HepG2 (cell line): ENCODE data around the gene TMEM253. TPM values are rescaled to one million over a fixed set of nuclear protein-coding genes. Genes with fewer than 3 reads are reported as not detected.

Experiments
- CHD4 ChIP-seq: fragments of 200-600 bp; sonication (generic); IDR thresholded peaks from 2 replicates; pipeline ENCODE4 v1.7.0; 2017; ENCODE audit warnings: mild to moderate bottlenecking, low read length, borderline replicate concordance
- DNMT3B ChIP-seq: conservative IDR thresholded peaks from 2 replicates; pipeline ENCODE4 v1.6.1; 2016; ENCODE audit warnings: missing biosample characterization, control low read depth
- GPN1 ChIP-seq: sonication (generic); formaldehyde crosslinking; IDR thresholded peaks from 2 replicates; pipeline ENCODE4 v1.5.1; 2020; ENCODE audit warnings: missing genetic modification reagents, borderline replicate concordance
- HMG20A ChIP-seq: IDR thresholded peaks from 2 replicates; pipeline ENCODE4 v1.6.1; 2016; ENCODE audit warnings: borderline replicate concordance
- HNRNPL ChIP-seq: fragments of 200-400 bp; formaldehyde crosslinking; IDR thresholded peaks from 2 replicates; pipeline ENCODE4 v1.6.1; 2017; ENCODE audit warnings: mild to moderate bottlenecking, low read depth, low read length
- IRX3 ChIP-seq: sonication (generic); formaldehyde crosslinking; IDR thresholded peaks from 2 replicates; pipeline ENCODE4 v1.8.1; 2023; ENCODE audit warnings: mild to moderate bottlenecking, low read depth, missing genetic modification reagents, borderline replicate concordance
- KAT8 ChIP-seq: IDR thresholded peaks from 2 replicates; pipeline ENCODE4 v1.6.1; 2016; ENCODE audit warnings: missing genetic modification reagents, missing compliant biosample characterization
- MAF1 ChIP-seq: sonication (generic); formaldehyde crosslinking; IDR thresholded peaks from 2 replicates; pipeline ENCODE4 v1.5.0; 2020; ENCODE audit warnings: missing genetic modification reagents, borderline replicate concordance
- NR2F6 ChIP-seq, 2 experiments: IDR thresholded peaks; 2 replicates each; pipeline ENCODE4 v1.6.1; 2016; ENCODE audit warnings: antibody characterized with exemption in 1 of 2, mild to moderate bottlenecking in 1 of 2
- NR3C1 ChIP-seq: sonication (generic); formaldehyde crosslinking; IDR thresholded peaks from 2 replicates; pipeline ENCODE4 v1.4.0; 2020; ENCODE audit warnings: missing genetic modification reagents
- PLRG1 ChIP-seq: fragments of 450-650 bp; conservative IDR thresholded peaks from 2 replicates; pipeline ENCODE4 v1.6.1; 2016
- SMC3 ChIP-seq: IDR thresholded peaks from 2 replicates; pipeline ENCODE4 v1.6.1; 2011; ENCODE audit warnings: low read length, improper control_type of control experiment
- THAP11 ChIP-seq: IDR thresholded peaks from 2 replicates; pipeline ENCODE4 v1.6.1; 2016; ENCODE audit warnings: missing biosample characterization, missing genetic modification reagents
- U2AF1 ChIP-seq: fragments of 200-400 bp; formaldehyde crosslinking; optimal IDR thresholded peaks from 2 replicates; pipeline ENCODE3; 2017; ENCODE audit warnings: mild to moderate bottlenecking, low read depth, low read length
- ZNF124 ChIP-seq: sonication (generic); formaldehyde crosslinking; IDR thresholded peaks from 2 replicates; pipeline ENCODE4 v1.4.0; 2020; ENCODE audit warnings: missing genetic modification reagents
- ZNF160 ChIP-seq: sonication (generic); formaldehyde crosslinking; IDR thresholded peaks from 2 replicates; pipeline ENCODE4 v1.8.0; 2022; ENCODE audit warnings: mild to moderate bottlenecking, inconsistent platforms, missing genetic modification reagents
- ZNF230 ChIP-seq: sonication (generic); formaldehyde crosslinking; IDR thresholded peaks from 2 replicates; pipeline ENCODE4 v1.4.0; 2020; ENCODE audit warnings: mild to moderate bottlenecking, missing genetic modification reagents
- ZNF235 ChIP-seq: sonication (generic); formaldehyde crosslinking; IDR thresholded peaks from 2 replicates; pipeline ENCODE4 v1.8.1; 2023; ENCODE audit warnings: mild to moderate bottlenecking, missing genetic modification reagents, borderline replicate concordance
- ZNF333 ChIP-seq: sonication (generic); formaldehyde crosslinking; IDR thresholded peaks from 2 replicates; pipeline ENCODE4 v1.4.0; 2020; ENCODE audit warnings: mild to moderate bottlenecking, missing genetic modification reagents, borderline replicate concordance
- ZNF557 ChIP-seq: sonication (generic); formaldehyde crosslinking; IDR thresholded peaks from 2 replicates; pipeline ENCODE4 v1.4.0; 2020; ENCODE audit warnings: missing genetic modification reagents
- polyA plus RNA-seq, 8 experiments: library from polyadenylated mRNA; depleted of rRNA in 3 of 8; stranded (reverse) in 7 of 8; unstranded in 1 of 8; fragments of >200 nt; fragmentation: Illumina TruSeq in 4 of 8; extraction: Trizol in 4 of 8; gene quantifications; 2 replicates each; pipeline versions ENCODE4 v1.2.1 to v1.2.3, GENCODE V29; 2011 to 2016; ENCODE audit warnings: low read depth in 4 of 8, missing spikeins in 1 of 8, mixed read lengths in 1 of 8; ENCODE audit not compliant: insufficient read depth in 1 of 8
- total RNA-seq, 5 experiments: library from RNA; depleted of rRNA; stranded (reverse); fragments of >200 nt; fragmentation: Illumina TruSeq; extraction: Trizol; gene quantifications; 2 replicates each; pipeline ENCODE4 v1.2.3, GENCODE V29; 2016; ENCODE audit warnings: low read depth in 1 of 5
- TF ChIP-seq, protein P1 (sequence below): sonication (generic); formaldehyde crosslinking; IDR thresholded peaks from 2 replicates; pipeline ENCODE4 v1.9.0; 2021; ENCODE audit warnings: missing genetic modification reagents, borderline replicate concordance
- TF ChIP-seq, protein P2 (sequence below): sonication (generic); formaldehyde crosslinking; IDR thresholded peaks from 2 replicates; pipeline ENCODE4 v1.4.0; 2020; ENCODE audit warnings: mild to moderate bottlenecking, missing genetic modification reagents
- TF ChIP-seq, protein P3 (sequence below): sonication (generic); formaldehyde crosslinking; IDR thresholded peaks from 2 replicates; pipeline ENCODE4 v1.4.0; 2020; ENCODE audit warnings: missing genetic modification reagents

The TMEM253 gene
- total and polyA plus RNA-seq, 2 of the 13 experiments (the other 11 are each of a cell fraction or from before 2014, with no cell fraction given) = 0.29 to 0.45 TPM

DNA sequence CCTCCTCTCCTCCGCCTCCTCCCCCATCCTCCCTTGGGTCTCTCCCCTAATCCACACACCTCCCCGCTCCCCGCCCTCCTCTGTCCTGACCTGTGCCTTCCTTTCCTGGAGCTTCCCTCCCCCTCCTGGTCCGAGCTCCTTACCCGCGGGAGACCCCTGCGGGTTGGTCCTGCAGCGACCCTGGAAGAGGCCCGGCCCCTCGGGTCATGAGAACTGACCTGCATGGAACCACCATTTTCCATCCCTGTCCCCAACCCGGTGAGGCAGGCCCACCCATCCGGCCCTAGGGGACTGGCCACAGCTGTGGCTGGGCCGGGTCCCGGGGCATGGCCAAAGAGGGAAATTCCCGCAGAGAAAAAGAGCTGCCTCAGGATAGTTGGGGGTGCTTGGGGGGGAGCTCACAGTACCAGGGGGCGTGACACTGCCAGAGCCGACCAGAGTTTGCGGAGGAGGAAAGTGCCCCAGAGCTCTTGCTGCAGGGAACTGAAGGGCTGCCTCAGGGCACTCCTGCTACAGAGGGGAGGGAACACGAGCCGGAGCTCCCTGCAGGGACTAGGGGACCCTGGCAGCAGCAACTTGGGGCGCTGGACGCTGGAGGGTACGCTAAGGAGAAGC lies 30.1 kb upstream of the TMEM253 start (continued):
- no peak for TF ChIP-seq NR3C1 (CRISPR knock-in tag)
- no peak for TF ChIP-seq HNRNPL
- TF ChIP-seq HMG20A (CRISPR knock-in tag) = no peak
- TF ChIP-seq, protein P1, sequence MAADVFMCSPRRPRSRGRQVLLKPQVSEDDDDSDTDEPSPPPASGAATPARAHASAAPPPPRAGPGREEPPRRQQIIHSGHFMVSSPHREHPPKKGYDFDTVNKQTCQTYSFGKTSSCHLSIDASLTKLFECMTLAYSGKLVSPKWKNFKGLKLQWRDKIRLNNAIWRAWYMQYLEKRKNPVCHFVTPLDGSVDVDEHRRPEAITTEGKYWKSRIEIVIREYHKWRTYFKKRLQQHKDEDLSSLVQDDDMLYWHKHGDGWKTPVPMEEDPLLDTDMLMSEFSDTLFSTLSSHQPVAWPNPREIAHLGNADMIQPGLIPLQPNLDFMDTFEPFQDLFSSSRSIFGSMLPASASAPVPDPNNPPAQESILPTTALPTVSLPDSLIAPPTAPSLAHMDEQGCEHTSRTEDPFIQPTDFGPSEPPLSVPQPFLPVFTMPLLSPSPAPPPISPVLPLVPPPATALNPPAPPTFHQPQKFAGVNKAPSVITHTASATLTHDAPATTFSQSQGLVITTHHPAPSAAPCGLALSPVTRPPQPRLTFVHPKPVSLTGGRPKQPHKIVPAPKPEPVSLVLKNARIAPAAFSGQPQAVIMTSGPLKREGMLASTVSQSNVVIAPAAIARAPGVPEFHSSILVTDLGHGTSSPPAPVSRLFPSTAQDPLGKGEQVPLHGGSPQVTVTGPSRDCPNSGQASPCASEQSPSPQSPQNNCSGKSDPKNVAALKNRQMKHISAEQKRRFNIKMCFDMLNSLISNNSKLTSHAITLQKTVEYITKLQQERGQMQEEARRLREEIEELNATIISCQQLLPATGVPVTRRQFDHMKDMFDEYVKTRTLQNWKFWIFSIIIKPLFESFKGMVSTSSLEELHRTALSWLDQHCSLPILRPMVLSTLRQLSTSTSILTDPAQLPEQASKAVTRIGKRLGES (CRISPR knock-in tag) = no peak
- TF ChIP-seq ZNF124 (CRISPR knock-in tag) = no peak
- TF ChIP-seq U2AF1 = peak; percentile 23
- TF ChIP-seq CHD4 = no peak
- no peak for TF ChIP-seq PLRG1
- TF ChIP-seq, protein P2, sequence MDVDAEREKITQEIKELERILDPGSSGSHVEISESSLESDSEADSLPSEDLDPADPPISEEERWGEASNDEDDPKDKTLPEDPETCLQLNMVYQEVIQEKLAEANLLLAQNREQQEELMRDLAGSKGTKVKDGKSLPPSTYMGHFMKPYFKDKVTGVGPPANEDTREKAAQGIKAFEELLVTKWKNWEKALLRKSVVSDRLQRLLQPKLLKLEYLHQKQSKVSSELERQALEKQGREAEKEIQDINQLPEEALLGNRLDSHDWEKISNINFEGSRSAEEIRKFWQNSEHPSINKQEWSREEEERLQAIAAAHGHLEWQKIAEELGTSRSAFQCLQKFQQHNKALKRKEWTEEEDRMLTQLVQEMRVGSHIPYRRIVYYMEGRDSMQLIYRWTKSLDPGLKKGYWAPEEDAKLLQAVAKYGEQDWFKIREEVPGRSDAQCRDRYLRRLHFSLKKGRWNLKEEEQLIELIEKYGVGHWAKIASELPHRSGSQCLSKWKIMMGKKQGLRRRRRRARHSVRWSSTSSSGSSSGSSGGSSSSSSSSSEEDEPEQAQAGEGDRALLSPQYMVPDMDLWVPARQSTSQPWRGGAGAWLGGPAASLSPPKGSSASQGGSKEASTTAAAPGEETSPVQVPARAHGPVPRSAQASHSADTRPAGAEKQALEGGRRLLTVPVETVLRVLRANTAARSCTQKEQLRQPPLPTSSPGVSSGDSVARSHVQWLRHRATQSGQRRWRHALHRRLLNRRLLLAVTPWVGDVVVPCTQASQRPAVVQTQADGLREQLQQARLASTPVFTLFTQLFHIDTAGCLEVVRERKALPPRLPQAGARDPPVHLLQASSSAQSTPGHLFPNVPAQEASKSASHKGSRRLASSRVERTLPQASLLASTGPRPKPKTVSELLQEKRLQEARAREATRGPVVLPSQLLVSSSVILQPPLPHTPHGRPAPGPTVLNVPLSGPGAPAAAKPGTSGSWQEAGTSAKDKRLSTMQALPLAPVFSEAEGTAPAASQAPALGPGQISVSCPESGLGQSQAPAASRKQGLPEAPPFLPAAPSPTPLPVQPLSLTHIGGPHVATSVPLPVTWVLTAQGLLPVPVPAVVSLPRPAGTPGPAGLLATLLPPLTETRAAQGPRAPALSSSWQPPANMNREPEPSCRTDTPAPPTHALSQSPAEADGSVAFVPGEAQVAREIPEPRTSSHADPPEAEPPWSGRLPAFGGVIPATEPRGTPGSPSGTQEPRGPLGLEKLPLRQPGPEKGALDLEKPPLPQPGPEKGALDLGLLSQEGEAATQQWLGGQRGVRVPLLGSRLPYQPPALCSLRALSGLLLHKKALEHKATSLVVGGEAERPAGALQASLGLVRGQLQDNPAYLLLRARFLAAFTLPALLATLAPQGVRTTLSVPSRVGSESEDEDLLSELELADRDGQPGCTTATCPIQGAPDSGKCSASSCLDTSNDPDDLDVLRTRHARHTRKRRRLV = no peak
- no peak for TF ChIP-seq ZNF160 (CRISPR knock-in tag)
- no peak for TF ChIP-seq DNMT3B
- TF ChIP-seq NR2F6 (IDR thresholded peaks at IDR 0.05) = peak; percentile 74; the same call in 1 of the 2 replicates
- peak; percentile 82 for TF ChIP-seq NR2F6 (CRISPR knock-in tag; IDR thresholded peaks at IDR 0.05)
- TF ChIP-seq IRX3 (CRISPR knock-in tag) = no peak
- TF ChIP-seq MAF1 (CRISPR knock-in tag) = peak; percentile 34; the same call in 1 of the 2 replicates
- 0 out of 2 replicates have a peak, but pooled peaks have one; percentile 7 for TF ChIP-seq THAP11 (CRISPR knock-in tag)
- no peak for TF ChIP-seq KAT8 (CRISPR knock-in tag)
- no peak for TF ChIP-seq SMC3
- TF ChIP-seq GPN1 = no peak
- TF ChIP-seq ZNF557 (CRISPR knock-in tag) = no peak
- TF ChIP-seq, protein P3, sequence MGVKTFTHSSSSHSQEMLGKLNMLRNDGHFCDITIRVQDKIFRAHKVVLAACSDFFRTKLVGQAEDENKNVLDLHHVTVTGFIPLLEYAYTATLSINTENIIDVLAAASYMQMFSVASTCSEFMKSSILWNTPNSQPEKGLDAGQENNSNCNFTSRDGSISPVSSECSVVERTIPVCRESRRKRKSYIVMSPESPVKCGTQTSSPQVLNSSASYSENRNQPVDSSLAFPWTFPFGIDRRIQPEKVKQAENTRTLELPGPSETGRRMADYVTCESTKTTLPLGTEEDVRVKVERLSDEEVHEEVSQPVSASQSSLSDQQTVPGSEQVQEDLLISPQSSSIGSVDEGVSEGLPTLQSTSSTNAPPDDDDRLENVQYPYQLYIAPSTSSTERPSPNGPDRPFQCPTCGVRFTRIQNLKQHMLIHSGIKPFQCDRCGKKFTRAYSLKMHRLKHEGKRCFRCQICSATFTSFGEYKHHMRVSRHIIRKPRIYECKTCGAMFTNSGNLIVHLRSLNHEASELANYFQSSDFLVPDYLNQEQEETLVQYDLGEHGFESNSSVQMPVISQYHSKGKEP (CRISPR knock-in tag) = no peak
- no peak for TF ChIP-seq ZNF235 (CRISPR knock-in tag)
- peak; percentile 76; the same call in 1 of the 2 replicates for TF ChIP-seq ZNF230
- TF ChIP-seq ZNF333 (CRISPR knock-in tag) = no peak
